H1 (cell line): ENCODE results near the gene FOXO6. TPM values are rescaled to one million over a fixed set of nuclear protein-coding genes. Genes with fewer than 3 reads are reported as not detected.

Source experiments
- CTCF ChIA-PET: fragments of 300-600 bp; sonication (Branson Sonifier 250); formaldehyde crosslinking; loops from one replicate; lab custom pipeline; 2021; ENCODE audit not compliant: partially characterized antibody; lab: Charles Lee
- POLR2A ChIA-PET: fragments of 300-600 bp; sonication (Branson Sonifier 250); formaldehyde crosslinking; loops from one replicate; lab custom pipeline; 2021; ENCODE audit warnings: inconsistent platforms; ENCODE audit not compliant: partially characterized antibody; lab: Charles Lee
- DNase-seq, 2 experiments: peaks; one replicate each; pipeline versions ENCODE4 v3.0.0 to v3.0.0-alpha.2; 2010 to 2022; ENCODE audit warnings: low spot score in 2 of 2, low read depth in 1 of 2, mixed read lengths in 1 of 2
- FAIRE-seq: peaks from 2 replicates; lab custom pipeline; 2011; peaks lifted over from hg19 to GRCh38; lab: Jason Lieb, UNC
- H2AFZ ChIP-seq: 2 replicates; pipeline ENCODE4 v1.8.1; 2012; ENCODE audit warnings: low read length, inconsistent platforms
- H2AK5ac ChIP-seq: 2 replicates; pipeline ENCODE4 v1.6.1; 2013; ENCODE audit warnings: low read depth, low read length
- H2BK120ac ChIP-seq: replicated peaks from 2 replicates; pipeline ENCODE3; 2013; ENCODE audit warnings: low read depth, low read length, inconsistent platforms
- H2BK12ac ChIP-seq: 2 replicates; pipeline ENCODE4 v1.6.1; 2013; ENCODE audit warnings: low read depth, low read length
- H2BK15ac ChIP-seq: 2 replicates; pipeline ENCODE4 v1.6.1; 2013; ENCODE audit warnings: low read length
- H2BK20ac ChIP-seq: 2 replicates; pipeline ENCODE4 v1.6.1; 2013; ENCODE audit warnings: low read length
- H2BK5ac ChIP-seq: 2 replicates; pipeline ENCODE4 v1.6.1; 2013; ENCODE audit warnings: low read depth, low read length
- H3K14ac ChIP-seq: 2 replicates; pipeline ENCODE4 v1.6.1; 2013; ENCODE audit warnings: inconsistent platforms; ENCODE audit not compliant: insufficient read length
- H3K18ac ChIP-seq: 2 replicates; pipeline ENCODE4 v1.6.1; 2013; ENCODE audit warnings: low read length; ENCODE audit errors: extremely low read depth
- H3K23ac ChIP-seq: 2 replicates; pipeline ENCODE4 v1.6.1; 2013; ENCODE audit warnings: inconsistent platforms; ENCODE audit not compliant: insufficient read length
- H3K23me2 ChIP-seq: 2 replicates; pipeline ENCODE4 v1.6.1; 2013; ENCODE audit warnings: low read depth, low read length
- H3K27ac ChIP-seq: 2 replicates; pipeline ENCODE4 v1.6.1; 2011; ENCODE audit warnings: low read depth, low read length, inconsistent platforms
- H3K27me3 ChIP-seq, 4 experiments: replicated peaks in 1 of 4; 1 replicate in 1 of 4; 2 replicates in 3 of 4; pipeline versions ENCODE4 v1.6.1 to v1.8.1; 2011 to 2013; ENCODE audit warnings: low read length in 3 of 4, mild to moderate bottlenecking in 3 of 4, inconsistent platforms in 2 of 4, mixed read lengths in 2 of 4, moderate library complexity in 1 of 4; ENCODE audit not compliant: control insufficient read depth in 3 of 4, insufficient read depth in 3 of 4; ENCODE audit errors: extremely low read depth in 1 of 4
- H3K36me3 ChIP-seq, 4 experiments: 2 replicates each; pipeline versions ENCODE4 v1.6.1 to v1.8.1; 2011 to 2013; ENCODE audit warnings: mild to moderate bottlenecking in 4 of 4, low read length in 3 of 4, moderate library complexity in 2 of 4, control low read depth in 1 of 4, inconsistent platforms in 1 of 4; ENCODE audit not compliant: insufficient read depth in 4 of 4, control insufficient read depth in 2 of 4
- H3K4ac ChIP-seq: replicated peaks from 2 replicates; pipeline ENCODE3; 2013; ENCODE audit warnings: low read length, low read depth, mixed read lengths, inconsistent platforms; ENCODE audit not compliant: insufficient read length
- H3K4me1 ChIP-seq, 4 experiments: replicated peaks in 1 of 4; 1 replicate in 1 of 4; 2 replicates in 3 of 4; pipeline versions ENCODE4 v1.6.1 to v1.8.1; 2011 to 2013; ENCODE audit warnings: low read length in 3 of 4, inconsistent platforms in 2 of 4, mixed read lengths in 1 of 4; ENCODE audit not compliant: insufficient read depth in 4 of 4, control insufficient read depth in 3 of 4
- H3K4me2 ChIP-seq, 2 experiments: 2 replicates each; pipeline versions ENCODE4 v1.6.1 to v1.8.1; 2011 to 2013; ENCODE audit warnings: low read depth in 2 of 2, low read length in 2 of 2, control low read depth in 1 of 2, inconsistent platforms in 1 of 2, mild to moderate bottlenecking in 1 of 2; ENCODE audit not compliant: insufficient read depth in 1 of 2
- H3K4me3 ChIP-seq, 4 experiments: fragments of 200-600, 300-600 bp in 1 of 4; sonication (generic), shearing (Covaris generic), sonication (Bioruptor Twin) in 1 of 4; 2 replicates each; pipeline versions ENCODE4 v1.5.1 to v1.8.1; 2011 to 2016; ENCODE audit warnings: low read length in 4 of 4, low read depth in 3 of 4, control low read depth in 2 of 4, inconsistent platforms in 2 of 4, mild to moderate bottlenecking in 2 of 4, mixed read lengths in 1 of 4, moderate library complexity in 1 of 4; ENCODE audit not compliant: insufficient read depth in 2 of 4; ENCODE audit errors: extremely low read depth in 1 of 4
- H3K56ac ChIP-seq: replicated peaks from 2 replicates; pipeline ENCODE3; 2013; ENCODE audit warnings: low read depth, mild to moderate bottlenecking, mixed read lengths, low read length, inconsistent platforms; ENCODE audit not compliant: insufficient read length
- H3K79me1 ChIP-seq: 2 replicates; pipeline ENCODE4 v1.6.1; 2013; ENCODE audit warnings: low read depth, low read length, control low read depth
- H3K79me2 ChIP-seq, 2 experiments: 2 replicates each; pipeline versions ENCODE4 v1.6.1 to v1.8.1; 2012 to 2013; ENCODE audit warnings: low read length in 2 of 2, mild to moderate bottlenecking in 2 of 2, inconsistent platforms in 1 of 2; ENCODE audit not compliant: insufficient read depth in 2 of 2, control insufficient read depth in 1 of 2
- H3K9ac ChIP-seq, 4 experiments: replicated peaks in 1 of 4; 1 replicate in 1 of 4; 2 replicates in 3 of 4; pipeline versions ENCODE4 v1.6.1 to v1.8.1; 2011 to 2013; ENCODE audit warnings: low read depth in 3 of 4, low read length in 3 of 4, control low read depth in 2 of 4, mild to moderate bottlenecking in 2 of 4, moderate library complexity in 2 of 4, inconsistent platforms in 1 of 4; ENCODE audit errors: extremely low read depth in 1 of 4
- H3K9me3 ChIP-seq, 2 experiments: 2 replicates each; pipeline versions ENCODE4 v1.6.1 to v1.8.1; 2012 to 2013; ENCODE audit warnings: mild to moderate bottlenecking in 2 of 2, moderate library complexity in 2 of 2, control low read depth in 1 of 2, inconsistent platforms in 1 of 2, low read depth in 1 of 2, low read length in 1 of 2, mixed read lengths in 1 of 2; ENCODE audit not compliant: insufficient read depth in 2 of 2
- H4K20me1 ChIP-seq, 2 experiments: replicated peaks in 1 of 2; 2 replicates each; pipeline versions ENCODE3 to v1.8.1; 2011 to 2013; ENCODE audit warnings: inconsistent platforms in 2 of 2, low read length in 2 of 2, mild to moderate bottlenecking in 1 of 2; ENCODE audit not compliant: insufficient read depth in 2 of 2, control insufficient read depth in 1 of 2
- H4K5ac ChIP-seq: 2 replicates; pipeline ENCODE4 v1.6.1; 2013; ENCODE audit warnings: low read length, low read depth, mixed read lengths, inconsistent platforms; ENCODE audit not compliant: insufficient read length
- H4K8ac ChIP-seq: 2 replicates; pipeline ENCODE4 v1.8.0; 2013; ENCODE audit warnings: mild to moderate bottlenecking, moderate library complexity, low read length, inconsistent platforms; ENCODE audit not compliant: insufficient read depth; ENCODE audit errors: extremely low read depth
- H4K91ac ChIP-seq: replicated peaks from 2 replicates; pipeline ENCODE3; 2013; ENCODE audit warnings: low read length, mixed read lengths, inconsistent platforms; ENCODE audit not compliant: insufficient read length
- POLR2AphosphoS5 ChIP-seq: IDR thresholded peaks from 2 replicates; pipeline ENCODE4 v1.6.1; 2011; ENCODE audit warnings: low read depth, low read length
- SP2 ChIP-seq: IDR thresholded peaks from 2 replicates; pipeline ENCODE4 v1.6.1; 2012; ENCODE audit warnings: mild to moderate bottlenecking, low read length, inconsistent platforms
- SUZ12 ChIP-seq: fragments of 200-600 bp; sonication (generic); IDR thresholded peaks from 2 replicates; pipeline ENCODE4 v1.6.1; 2012; ENCODE audit warnings: mild to moderate bottlenecking, inconsistent platforms, low read length, moderate library complexity, mixed read lengths
- YY1 ChIP-seq: IDR thresholded peaks from 2 replicates; pipeline ENCODE4 v1.6.1; 2011; ENCODE audit warnings: low read depth, mild to moderate bottlenecking, low read length
- WGBS, 2 experiments: shearing (Covaris generic) in 1 of 2; methylation state at CpG; one replicate each; pipeline versions ENCODE4 v1.1.6 to v1.1.7; 2013 to 2015; ENCODE audit warnings: low lambda C conversion rate in 2 of 2, mixed read lengths in 2 of 2, inconsistent platforms in 1 of 2, low coverage in 1 of 2, missing lambda C conversion rate in 1 of 2; ENCODE audit not compliant: insufficient replicate concordance in 2 of 2, insufficient coverage in 1 of 2, insufficient read length in 1 of 2; ENCODE audit errors: extremely low coverage in 1 of 2, missing lambda C conversion rate in 1 of 2; 5-methylcytosine and 5-hydroxymethylcytosine counted together
- polyA plus RNA-seq, 7 experiments: library from polyadenylated mRNA; depleted of rRNA in 3 of 7; stranded (reverse) in 5 of 7; unstranded in 2 of 7; fragments of >200 nt in 5 of 7; fragments of 200-250 nt in 2 of 7; gene quantifications; 1 replicate in 5 of 7; 2 replicates in 1 of 7; 4 replicates in 1 of 7; pipeline versions ENCODE4 v1.2.1 to v1.2.3, GENCODE V29; 2011 to 2013; ENCODE audit warnings: missing spikeins in 2 of 7, mixed read lengths in 2 of 7
- total RNA-seq: library from RNA; stranded (reverse); fragmentation: NEBNext Ultra II Directional; extraction: Animal tissue kit (Norgen Biotek cat#: 25700); gene quantifications from 2 replicates; pipeline ENCODE4 v1.2.1, GENCODE V29; 2021

Gene FOXO6
- total and polyA plus RNA-seq, 2 of the 8 experiments (the other 6 are each of a cell fraction or from before 2014, with no cell fraction given) = 0.59 to 3.0 TPM

GRCh38 chr1:41410462-41410861, 49.2 kb downstream of the FOXO6 start:
- H2AK5ac ChIP-seq = peak overlapping the region; percentile 53; the same call in 1 of the 2 replicates
- no peak for TF ChIP-seq SP2
- no peak for TF ChIP-seq SUZ12
- TF ChIP-seq POLR2AphosphoS5 = no peak
- no peak for TF ChIP-seq YY1
- TF ChIP-seq, all 59 proteins: peak for 0
- Histone ChIP-seq H3K4me2 (no peak overlapping the region), H2AFZ (no peak overlapping the region), H3K18ac (no peak overlapping the region), H2BK5ac (no peak overlapping the region), H3K4me3 (no peak overlapping the region), H3K23me2 (no peaks in the 10 kb centered on the region; the same call in 1 of the 2 replicates), H3K9me3 (no peaks in the 10 kb centered on the region), H3K79me2 (no peaks in the 10 kb centered on the region), H3K79me1 (no peaks in the 10 kb centered on the region), H3K36me3 (no peaks in the 10 kb centered on the region), H3K23ac (no peak overlapping the region), H2BK20ac (no peak overlapping the region), H4K91ac (no peak overlapping the region), H2BK15ac (no peak overlapping the region), H3K4me1 (peaks cover 4 to 13% (median 9%) of the 10 kb centered on the region in 4 experiments), H3K27me3 (peaks cover 0 to 2% (median 0%) of the 10 kb centered on the region in 4 experiments; a peak in 4 of 7 replicates), H2BK120ac (no peak overlapping the region), H3K9ac (no peak overlapping the region), H4K5ac (no peak overlapping the region), H3K27ac (no peak overlapping the region), H4K20me1 (no peaks in the 10 kb centered on the region), H3K14ac (no peak overlapping the region), H3K56ac (no peak overlapping the region), H4K8ac (no peak overlapping the region), H2BK12ac (no peak overlapping the region), H3K4ac (no peak overlapping the region)
- ChIA-PET CTCF (interaction anchor here (1.2 to 16.3 kb wide), 11 partner anchors 7 to 127 kb away, joined by 3 to 336 read pairs (median 7); no protein-coding TSS in a partner anchor), POLR2A (interaction anchor here (1.4 kb wide), 1 partner anchor 13 kb away, joined by 3 read pairs; no protein-coding TSS in a partner anchor)
- WGBS, 2 experiments = 86% methylated on average over 3 of the region's 3 CpGs; no CpG with 5 or more reads in 1 of the 2 experiments
- FAIRE-seq (no peak), DNase-seq (no peak)
